ENCODE results near the gene SOSTDC1. TPM values are rescaled to one million over a fixed set of nuclear protein-coding genes. Genes with fewer than 3 reads are reported as not detected.

SOSTDC1 gene
- total RNA-seq, 1 donor from 2014 or later: not detected

DNA sequence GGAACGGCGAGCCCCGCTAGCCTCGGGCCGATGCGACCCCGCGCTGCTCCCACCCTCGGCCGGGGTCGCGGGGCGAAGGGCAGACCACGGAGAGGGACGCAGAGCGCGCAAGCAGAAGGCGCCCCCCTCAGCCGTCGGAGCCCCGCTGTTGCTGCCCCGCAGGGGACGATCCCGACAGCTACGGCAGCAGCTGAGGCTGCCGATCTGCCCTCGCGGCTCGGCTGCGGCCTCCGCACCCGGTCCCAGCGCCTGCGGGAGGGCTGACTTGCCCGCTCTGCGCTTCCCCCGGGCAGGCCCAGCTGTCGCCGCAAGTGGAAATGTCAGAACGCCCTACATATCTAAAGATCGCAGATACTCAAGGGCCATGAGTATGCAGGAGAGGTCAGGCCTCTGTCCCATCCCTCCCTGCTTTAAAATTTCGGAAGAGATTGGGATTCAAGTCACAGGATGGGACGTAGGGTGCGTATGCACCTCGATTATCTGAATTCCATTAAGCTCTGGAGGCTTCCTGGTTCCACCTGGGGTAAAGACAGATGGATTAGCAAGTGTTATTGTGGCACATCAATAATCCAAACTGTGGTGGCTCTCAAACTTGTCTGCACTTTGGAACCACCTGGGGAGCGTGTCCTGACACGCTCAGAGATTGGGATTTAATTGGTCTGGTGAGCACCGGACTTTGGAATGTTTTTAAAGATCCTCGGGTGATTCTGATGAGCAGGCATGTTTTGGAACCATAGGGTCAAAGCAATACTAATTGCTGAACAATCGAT lies 44.0 kb downstream of the SOSTDC1 start, which contains the start of gene CRPPA:
CRPPA (minus strand) TSS at position 206 of the 770 bp plus-strand sequence. CDS start 216 bp downstream, outside the sequence.
- peak; percentile 83 for DNase-seq (ENCODE audit: low read depth)
- FAIRE-seq: no peak
- peak within 1 kb of the TSS; percentile 61 for H3K4me3 ChIP-seq (ENCODE audit: low read depth, low read length)
- H3K36me3 ChIP-seq (ENCODE audit: control insufficient read depth, insufficient read depth, low read length): no peaks in the 10 kb centered on the region
- no peaks in the 10 kb centered on the region for H3K27me3 ChIP-seq (ENCODE audit: control insufficient read depth, insufficient read depth, low read length)
- TF ChIP-seq, protein P1, sequence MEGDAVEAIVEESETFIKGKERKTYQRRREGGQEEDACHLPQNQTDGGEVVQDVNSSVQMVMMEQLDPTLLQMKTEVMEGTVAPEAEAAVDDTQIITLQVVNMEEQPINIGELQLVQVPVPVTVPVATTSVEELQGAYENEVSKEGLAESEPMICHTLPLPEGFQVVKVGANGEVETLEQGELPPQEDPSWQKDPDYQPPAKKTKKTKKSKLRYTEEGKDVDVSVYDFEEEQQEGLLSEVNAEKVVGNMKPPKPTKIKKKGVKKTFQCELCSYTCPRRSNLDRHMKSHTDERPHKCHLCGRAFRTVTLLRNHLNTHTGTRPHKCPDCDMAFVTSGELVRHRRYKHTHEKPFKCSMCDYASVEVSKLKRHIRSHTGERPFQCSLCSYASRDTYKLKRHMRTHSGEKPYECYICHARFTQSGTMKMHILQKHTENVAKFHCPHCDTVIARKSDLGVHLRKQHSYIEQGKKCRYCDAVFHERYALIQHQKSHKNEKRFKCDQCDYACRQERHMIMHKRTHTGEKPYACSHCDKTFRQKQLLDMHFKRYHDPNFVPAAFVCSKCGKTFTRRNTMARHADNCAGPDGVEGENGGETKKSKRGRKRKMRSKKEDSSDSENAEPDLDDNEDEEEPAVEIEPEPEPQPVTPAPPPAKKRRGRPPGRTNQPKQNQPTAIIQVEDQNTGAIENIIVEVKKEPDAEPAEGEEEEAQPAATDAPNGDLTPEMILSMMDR (IDR thresholded peaks at IDR 0.05; ENCODE audit: insufficient read depth, low read length, severe bottlenecking): no peak

DNA sequence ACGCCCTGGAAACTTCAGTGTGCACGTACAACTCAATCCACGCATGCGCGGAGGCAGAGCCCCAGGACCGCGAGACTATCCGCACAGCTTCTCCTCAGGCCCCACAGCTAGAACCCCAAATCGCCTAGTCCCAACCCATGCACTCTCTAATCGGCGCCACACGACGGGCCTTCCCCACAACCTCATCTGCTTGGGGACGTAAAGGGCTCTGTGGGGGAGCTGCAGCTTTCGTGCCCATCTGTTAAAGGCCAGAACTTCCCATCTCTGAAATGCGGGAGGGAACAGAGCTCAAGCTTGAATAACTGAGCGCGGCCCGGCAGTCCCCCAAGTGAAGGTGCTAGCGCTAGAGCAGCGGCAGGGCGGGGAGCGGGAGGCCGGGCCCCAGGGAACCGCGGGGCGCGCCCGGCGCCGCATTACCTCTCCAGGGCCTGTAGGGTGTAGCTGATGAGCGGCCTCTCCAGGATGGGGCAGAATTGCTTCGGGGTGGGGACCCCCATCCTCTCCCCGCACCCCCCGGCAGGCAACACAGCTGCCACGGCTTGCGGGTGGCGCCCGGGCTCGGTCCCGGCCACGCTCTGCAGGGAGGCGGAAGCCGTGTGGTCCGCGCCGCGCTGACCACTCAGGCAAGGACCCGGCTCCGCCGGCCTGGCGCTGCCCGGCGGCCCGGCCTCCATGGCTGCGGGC lies 44.7 kb downstream of the SOSTDC1 start:
- TF ChIP-seq, protein P1 (IDR thresholded peaks at IDR 0.05; ENCODE audit: insufficient read depth, low read length, severe bottlenecking): peak; percentile 38
- FAIRE-seq (no peak), DNase-seq (ENCODE audit: low read depth) (peak; percentile 83)
- H3K27me3 ChIP-seq (ENCODE audit: control insufficient read depth, insufficient read depth, low read length): no peaks in the 10 kb centered on the region
- no peaks in the 10 kb centered on the region for H3K36me3 ChIP-seq (ENCODE audit: control insufficient read depth, insufficient read depth, low read length)
- H3K4me3 ChIP-seq (ENCODE audit: low read depth, low read length): peak overlapping the region; percentile 61

DNA sequence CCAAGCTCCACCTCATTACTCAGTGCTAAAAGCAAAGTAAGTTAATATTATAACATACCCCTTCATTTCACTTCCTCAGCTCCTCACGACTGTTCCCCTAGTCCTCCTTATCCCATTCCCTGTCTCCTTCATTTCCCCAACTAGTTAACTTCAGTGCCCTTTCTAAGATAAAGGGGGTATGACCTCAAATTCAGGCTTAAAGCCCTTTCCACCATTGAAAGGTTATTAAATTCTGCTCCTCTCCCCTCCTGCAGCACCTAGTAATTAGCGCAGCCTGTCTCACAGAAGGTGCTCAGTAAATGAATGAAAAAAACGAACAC lies 45.2 kb downstream of the SOSTDC1 start:
- Histone ChIP-seq H3K4me3 (ENCODE audit: low read depth, low read length) (peak overlapping the region; percentile 61), H3K36me3 (ENCODE audit: control insufficient read depth, insufficient read depth, low read length) (no peaks in the 10 kb centered on the region), H3K27me3 (ENCODE audit: control insufficient read depth, insufficient read depth, low read length) (no peaks in the 10 kb centered on the region)
- FAIRE-seq: no peak
- no peak for DNase-seq (ENCODE audit: low read depth)
- TF ChIP-seq, protein P1 (IDR thresholded peaks at IDR 0.05; ENCODE audit: insufficient read depth, low read length, severe bottlenecking): no peak

DNA sequence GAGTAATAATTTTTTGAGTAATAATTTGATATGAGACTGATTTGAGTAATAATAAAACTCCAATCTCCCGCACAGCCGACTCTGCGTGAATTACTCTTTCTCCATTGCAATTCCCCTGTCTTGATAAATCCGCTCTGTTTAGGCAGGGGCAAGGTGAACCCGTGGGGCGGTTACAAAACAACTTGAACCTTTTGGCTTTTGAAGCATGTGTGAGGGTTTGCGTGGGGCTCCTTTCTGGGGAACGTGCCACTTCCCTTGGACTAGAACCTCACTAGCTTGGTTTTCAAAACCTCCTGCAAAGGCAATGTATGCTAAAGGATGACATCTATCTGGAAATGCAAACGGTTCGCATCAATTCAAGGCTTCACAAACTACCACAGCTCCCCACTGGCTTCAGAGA lies 45.7 kb downstream of the SOSTDC1 start:
- TF ChIP-seq, protein P1 (IDR thresholded peaks at IDR 0.05; ENCODE audit: insufficient read depth, low read length, severe bottlenecking): no peak
- no peak for FAIRE-seq
- no peak overlapping the region for H3K4me3 ChIP-seq (ENCODE audit: low read depth, low read length)

DNA sequence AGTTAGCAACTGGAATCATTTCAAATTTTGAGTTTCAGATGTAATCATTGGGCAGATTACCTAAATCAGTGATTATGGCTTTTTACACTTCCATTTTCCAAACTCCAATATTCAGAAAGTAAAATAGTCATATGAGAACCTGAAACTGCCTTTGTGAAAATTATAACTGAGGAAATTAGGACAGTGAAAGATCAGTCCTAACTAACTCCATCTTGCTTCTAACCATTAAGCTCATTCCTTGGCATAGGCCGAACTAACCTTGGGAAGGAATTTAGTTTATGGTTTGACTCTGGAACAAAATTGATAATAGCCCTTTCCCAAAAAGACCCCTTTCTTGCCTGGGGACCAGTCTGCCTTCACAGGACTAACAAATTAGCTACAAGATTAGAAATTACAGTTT lies 46.4 kb downstream of the SOSTDC1 start:
- H3K27me3 ChIP-seq (ENCODE audit: control insufficient read depth, insufficient read depth, low read length): no peaks in the 10 kb centered on the region
- no peaks in the 10 kb centered on the region for H3K36me3 ChIP-seq (ENCODE audit: control insufficient read depth, insufficient read depth, low read length)
- TF ChIP-seq, protein P1 (IDR thresholded peaks at IDR 0.05; ENCODE audit: insufficient read depth, low read length, severe bottlenecking): no peak
- no peak overlapping the region for H3K4me3 ChIP-seq (ENCODE audit: low read depth, low read length)
- FAIRE-seq (no peak), DNase-seq (ENCODE audit: low read depth) (no peak)

More for the DNA sequence above, 45.7 kb downstream of the SOSTDC1 start:
- no peaks in the 10 kb centered on the region for H3K36me3 ChIP-seq (ENCODE audit: control insufficient read depth, insufficient read depth, low read length)
- H3K27me3 ChIP-seq (ENCODE audit: control insufficient read depth, insufficient read depth, low read length): no peaks in the 10 kb centered on the region
- DNase-seq (ENCODE audit: low read depth): no peak
